ENCODE measurements around the gene SLC34A1. TPM values are rescaled to one million over a fixed set of nuclear protein-coding genes. Genes with fewer than 3 reads are reported as not detected.

Gene SLC34A1
- total RNA-seq, 6 donors from 2014 or later = not detected

- ATAC-seq (ENCODE audit: low FRiP score in 2 of 2) (no peak), DNase-seq (no peak)
- H3K4me3 ChIP-seq = no peak overlapping the region
- WGBS, 2 donors = 93% methylated on average over 7 to 10 of the region's 10 CpGs
- no peak overlapping the region for H3K27ac ChIP-seq
- peaks cover 0 to 6% (median 0%) of the 10 kb centered on the region in 4 donors for H3K4me1 ChIP-seq
- H3K36me3 ChIP-seq = peaks cover 23 to 88% (median 68%) of the 10 kb centered on the region in 4 donors
- TF ChIP-seq POLR2AphosphoS5 (IDR thresholded peaks at IDR 0.05) = no peak
- no peak for TF ChIP-seq EP300 (IDR thresholded peaks at IDR 0.05)
- TF ChIP-seq, protein P1, sequence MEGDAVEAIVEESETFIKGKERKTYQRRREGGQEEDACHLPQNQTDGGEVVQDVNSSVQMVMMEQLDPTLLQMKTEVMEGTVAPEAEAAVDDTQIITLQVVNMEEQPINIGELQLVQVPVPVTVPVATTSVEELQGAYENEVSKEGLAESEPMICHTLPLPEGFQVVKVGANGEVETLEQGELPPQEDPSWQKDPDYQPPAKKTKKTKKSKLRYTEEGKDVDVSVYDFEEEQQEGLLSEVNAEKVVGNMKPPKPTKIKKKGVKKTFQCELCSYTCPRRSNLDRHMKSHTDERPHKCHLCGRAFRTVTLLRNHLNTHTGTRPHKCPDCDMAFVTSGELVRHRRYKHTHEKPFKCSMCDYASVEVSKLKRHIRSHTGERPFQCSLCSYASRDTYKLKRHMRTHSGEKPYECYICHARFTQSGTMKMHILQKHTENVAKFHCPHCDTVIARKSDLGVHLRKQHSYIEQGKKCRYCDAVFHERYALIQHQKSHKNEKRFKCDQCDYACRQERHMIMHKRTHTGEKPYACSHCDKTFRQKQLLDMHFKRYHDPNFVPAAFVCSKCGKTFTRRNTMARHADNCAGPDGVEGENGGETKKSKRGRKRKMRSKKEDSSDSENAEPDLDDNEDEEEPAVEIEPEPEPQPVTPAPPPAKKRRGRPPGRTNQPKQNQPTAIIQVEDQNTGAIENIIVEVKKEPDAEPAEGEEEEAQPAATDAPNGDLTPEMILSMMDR (IDR thresholded peaks at IDR 0.05) = no peak
- TF ChIP-seq POLR2A (IDR thresholded peaks at IDR 0.05) = no peak
- H3K27me3 ChIP-seq = no peaks in the 10 kb centered on the region
- H3K9me3 ChIP-seq = no peaks in the 10 kb centered on the region
Observed at GRCh38 chr5:177438468-177438867, 54.2 kb downstream of the SLC34A1 start.

GRCh38 chr5:177439518-177440053 lies 55.4 kb downstream of the SLC34A1 start:
- WGBS, 2 donors = 95 to 96% methylated on average over 4 of the region's 4 CpGs
- H3K9me3 ChIP-seq = no peaks in the 10 kb centered on the region
- H3K27me3 ChIP-seq = no peaks in the 10 kb centered on the region
- H3K4me3 ChIP-seq = no peak overlapping the region
- no peak for DNase-seq
- no peak for ATAC-seq (ENCODE audit: low FRiP score in 2 of 2)
- peaks cover 0 to 4% (median 0%) of the 10 kb centered on the region in 4 donors for H3K4me1 ChIP-seq
- TF ChIP-seq POLR2AphosphoS5 (IDR thresholded peaks at IDR 0.05) (no peak), EP300 (IDR thresholded peaks at IDR 0.05) (no peak), POLR2A (IDR thresholded peaks at IDR 0.05) (no peak)
- TF ChIP-seq, protein P1 (IDR thresholded peaks at IDR 0.05) = no peak
- H3K36me3 ChIP-seq = peaks cover 15 to 77% (median 57%) of the 10 kb centered on the region in 4 donors
- no peak overlapping the region for H3K27ac ChIP-seq

- no peak for DNase-seq
- ATAC-seq (ENCODE audit: low FRiP score in 2 of 2) = no peak
- H3K9me3 ChIP-seq = no peaks in the 10 kb centered on the region
- 82 to 89% methylated on average over 19 to 24 of the region's 24 CpGs for WGBS, 2 donors
- no peaks in the 10 kb centered on the region for H3K27me3 ChIP-seq
- peaks cover 13 to 69% (median 49%) of the 10 kb centered on the region in 4 donors for H3K36me3 ChIP-seq
- no peak overlapping the region for H3K4me3 ChIP-seq
- peaks cover 0 to 6% (median 0%) of the 10 kb centered on the region in 4 donors for H3K4me1 ChIP-seq
- TF ChIP-seq POLR2AphosphoS5 (IDR thresholded peaks at IDR 0.05) (no peak), EP300 (IDR thresholded peaks at IDR 0.05) (no peak), POLR2A (IDR thresholded peaks at IDR 0.05) (no peak)
- TF ChIP-seq, protein P1 (IDR thresholded peaks at IDR 0.05) = no peak
- no peak overlapping the region for H3K27ac ChIP-seq
Observed at GRCh38 chr5:177440211-177440989, 56.2 kb downstream of the SLC34A1 start.

DNA sequence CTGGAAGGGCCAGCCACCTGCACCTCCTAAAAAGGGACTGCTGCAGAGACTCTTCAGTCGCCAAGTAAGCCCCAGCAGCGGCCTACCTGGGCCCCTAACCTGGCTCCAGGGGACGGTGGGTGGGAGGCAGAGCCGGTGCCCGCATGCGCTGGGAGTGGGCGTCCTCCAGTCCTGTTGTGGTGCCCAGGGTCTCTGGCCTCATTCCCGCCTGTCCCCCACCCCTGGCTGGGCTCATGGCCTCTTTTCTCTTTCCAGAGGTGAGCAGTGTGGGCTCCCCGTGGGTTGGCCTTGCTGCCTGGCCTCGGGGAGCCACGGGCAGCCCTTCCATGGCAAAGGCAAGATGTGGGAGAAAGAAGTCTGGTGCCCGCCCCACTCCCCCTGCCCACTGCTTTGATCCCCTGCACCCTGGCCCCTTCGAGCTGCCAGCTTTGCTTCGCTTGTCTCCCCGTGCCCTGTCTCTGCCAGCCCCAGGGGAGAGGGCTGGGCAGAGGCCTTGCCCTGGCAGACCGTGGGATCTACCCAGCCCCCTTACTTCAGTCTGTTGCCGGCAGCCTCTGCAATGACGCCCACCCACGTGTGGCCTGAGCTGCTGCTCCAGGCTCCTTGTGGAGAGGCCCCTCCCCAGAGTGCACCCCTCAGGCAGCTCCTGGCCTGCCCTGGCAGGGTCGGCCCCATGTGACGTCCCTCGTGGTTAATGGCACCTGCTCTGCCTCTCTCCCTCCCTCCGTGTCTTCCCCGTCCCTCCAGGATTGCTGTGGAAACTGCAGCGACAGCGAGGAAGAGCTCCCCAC lies 57.0 kb downstream of the SLC34A1 start:
- Histone ChIP-seq H3K27ac (no peak overlapping the region), H3K9me3 (no peaks in the 10 kb centered on the region), H3K4me3 (no peak overlapping the region), H3K27me3 (no peaks in the 10 kb centered on the region), H3K36me3 (peaks cover 6 to 61% (median 41%) of the 10 kb centered on the region in 4 donors), H3K4me1 (peaks cover 3 to 13% (median 6%) of the 10 kb centered on the region in 4 donors)
- DNase-seq (no peak), ATAC-seq (ENCODE audit: low FRiP score in 2 of 2) (no peak)
- WGBS, 2 donors = 84 to 91% methylated on average over 12 to 22 of the region's 26 CpGs
- TF ChIP-seq POLR2AphosphoS5 (IDR thresholded peaks at IDR 0.05) (no peak), POLR2A (IDR thresholded peaks at IDR 0.05) (no peak), EP300 (IDR thresholded peaks at IDR 0.05) (no peak)
- TF ChIP-seq, protein P1 (IDR thresholded peaks at IDR 0.05) = no peak

All from upper lobe of left lung (tissue), 6 donors.